ENCODE results near the gene POLR2L. TPM values are rescaled to one million over a fixed set of nuclear protein-coding genes. Genes with fewer than 3 reads are reported as not detected.

Gene POLR2L
- total and polyA plus RNA-seq, 2 donors (not counting 1 experiment from before 2014, with no cell fraction given), result 44.4 to 80.8 TPM

GRCh38 chr11:865462-866430 lies 23.4 kb upstream of the POLR2L start:
- ATAC-seq (ENCODE audit: low read depth), result no peak
- no peaks in the 10 kb centered on the region for H3K4me1 ChIP-seq (ENCODE audit: control insufficient read depth in 2 of 2, insufficient read depth in 2 of 2, low read length in 2 of 2)
- H3K27ac ChIP-seq (ENCODE audit: low read length in 2 of 2), result no peak overlapping the region
- TF ChIP-seq EZH2 (IDR thresholded peaks at IDR 0.05; ENCODE audit: borderline replicate concordance, insufficient read depth, low read depth, low read length, poor library complexity, severe bottlenecking), result no peak
- TF ChIP-seq CTCF (IDR thresholded peaks at IDR 0.05), result no peak
- H3K9ac ChIP-seq (ENCODE audit: low read length), result no peak overlapping the region
- peaks cover 0 to 6% of the 10 kb centered on the region in 2 experiments for H3K36me3 ChIP-seq (replicated peaks in 1 of 2; ENCODE audit: control extremely low read depth in 1 of 2, control insufficient read depth in 1 of 2, extremely low read depth in 1 of 2, insufficient read depth in 2 of 2, low read length in 1 of 2)
- no peaks in the 10 kb centered on the region for H3K27me3 Mint-ChIP-seq
- H3K79me2 ChIP-seq (ENCODE audit: control insufficient read depth, insufficient read depth, low read length), result no peaks in the 10 kb centered on the region
- WGBS (ENCODE audit: insufficient coverage), result 84% methylated on average over 40 of the region's 41 CpGs
- H4K20me1 ChIP-seq (ENCODE audit: control insufficient read depth, insufficient read depth, low read length, poor library complexity, severe bottlenecking), result no peaks in the 10 kb centered on the region
- POLR2A ChIA-PET, result no interaction called here
- H3K4me3 Mint-ChIP-seq, result no peak overlapping the region
- H3K27ac Mint-ChIP-seq, result no peak overlapping the region
- intact Hi-C loops (cut with micrococcal nuclease), result no loop called here
- no peak overlapping the region for H3K4me3 ChIP-seq (ENCODE audit: control extremely low read depth in 1 of 5, extremely low read depth in 1 of 5, insufficient read depth in 1 of 5, low read depth in 2 of 5, low read length in 4 of 5)
- no peaks in the 10 kb centered on the region for H3K9me3 ChIP-seq (ENCODE audit: control extremely low read depth in 1 of 3, control insufficient read depth in 2 of 3, insufficient read depth in 1 of 3, low read length in 2 of 3)
- H3K9me3 Mint-ChIP-seq (ENCODE audit: insufficient read depth), result no peaks in the 10 kb centered on the region
- no peaks in the 10 kb centered on the region for H3K4me1 Mint-ChIP-seq
- no peaks in the 10 kb centered on the region for H3K27me3 ChIP-seq (replicated peaks in 1 of 4; ENCODE audit: control extremely low read depth in 1 of 4, control insufficient read depth in 3 of 4, insufficient read depth in 4 of 4, low read length in 3 of 4)
- CTCF ChIA-PET, result interaction anchor here (1.5 kb wide), 1 partner anchor 18 kb away, joined by 4 read pairs; no protein-coding TSS in a partner anchor
- no peak for DNase-seq
- H3K4me2 ChIP-seq (replicated peaks; ENCODE audit: low read depth, low read length, poor library complexity, severe bottlenecking), result no peak overlapping the region
- H2AFZ ChIP-seq (ENCODE audit: insufficient read depth, low read depth, low read length, poor library complexity, severe bottlenecking), result no peak overlapping the region

GRCh38 chr11:864898-865297 lies 22.6 kb upstream of the POLR2L start:
- H3K4me3 ChIP-seq (ENCODE audit: control extremely low read depth in 1 of 5, extremely low read depth in 1 of 5, insufficient read depth in 1 of 5, low read depth in 2 of 5, low read length in 4 of 5), result no peak overlapping the region
- Mint-ChIP-seq H3K4me1 (no peaks in the 10 kb centered on the region), H3K27ac (no peak overlapping the region), H3K9me3 (ENCODE audit: insufficient read depth) (no peaks in the 10 kb centered on the region), H3K27me3 (no peaks in the 10 kb centered on the region), H3K4me3 (no peak overlapping the region)
- no peak overlapping the region for H3K27ac ChIP-seq (ENCODE audit: low read length in 2 of 2)
- no peaks in the 10 kb centered on the region for H4K20me1 ChIP-seq (ENCODE audit: control insufficient read depth, insufficient read depth, low read length, poor library complexity, severe bottlenecking)
- H3K4me2 ChIP-seq (replicated peaks; ENCODE audit: low read depth, low read length, poor library complexity, severe bottlenecking), result no peak overlapping the region
- H3K36me3 ChIP-seq (replicated peaks in 1 of 2; ENCODE audit: control extremely low read depth in 1 of 2, control insufficient read depth in 1 of 2, extremely low read depth in 1 of 2, insufficient read depth in 2 of 2, low read length in 1 of 2), result peaks cover 0 to 6% of the 10 kb centered on the region in 2 experiments
- H3K79me2 ChIP-seq (ENCODE audit: control insufficient read depth, insufficient read depth, low read length), result no peaks in the 10 kb centered on the region
- DNase-seq (no peak), ATAC-seq (ENCODE audit: low read depth) (no peak)
- no peaks in the 10 kb centered on the region for H3K4me1 ChIP-seq (ENCODE audit: control insufficient read depth in 2 of 2, insufficient read depth in 2 of 2, low read length in 2 of 2)
- ChIA-PET POLR2A (no interaction called here), CTCF (interaction anchor here (1.5 kb wide), 1 partner anchor 17 kb away, joined by 4 read pairs; no protein-coding TSS in a partner anchor)
- no peak overlapping the region for H3K9ac ChIP-seq (ENCODE audit: low read length)
- no peaks in the 10 kb centered on the region for H3K27me3 ChIP-seq (replicated peaks in 1 of 4; ENCODE audit: control extremely low read depth in 1 of 4, control insufficient read depth in 3 of 4, insufficient read depth in 4 of 4, low read length in 3 of 4)
- TF ChIP-seq EZH2 (IDR thresholded peaks at IDR 0.05; ENCODE audit: borderline replicate concordance, insufficient read depth, low read depth, low read length, poor library complexity, severe bottlenecking) (no peak), CTCF (IDR thresholded peaks at IDR 0.05) (no peak)
- no peak overlapping the region for H2AFZ ChIP-seq (ENCODE audit: insufficient read depth, low read depth, low read length, poor library complexity, severe bottlenecking)
- intact Hi-C loops (cut with micrococcal nuclease), result no loop called here
- no peaks in the 10 kb centered on the region for H3K9me3 ChIP-seq (ENCODE audit: control extremely low read depth in 1 of 3, control insufficient read depth in 2 of 3, insufficient read depth in 1 of 3, low read length in 2 of 3)
- 90% methylated on average over 10 of the region's 11 CpGs for WGBS (ENCODE audit: insufficient coverage)
